BLaER1 treated with 17β-estradiol and CSF1 and Interleukin-3, amounts not matched to agents 10 nM and 100 nM (cell line): Measurements from ENCODE around the gene AGTR1.

Source experiments
- H3K27ac ChIP-seq, 11 experiments: shearing (Covaris generic); formaldehyde crosslinking; 2 replicates each; pipeline ENCODE4 v1.8.1; 2022
- H3K27me3 ChIP-seq, 11 experiments: shearing (Covaris generic); formaldehyde crosslinking; 2 replicates each; pipeline ENCODE4 v1.8.1; 2022
- H3K36me3 ChIP-seq, 11 experiments: shearing (Covaris generic); formaldehyde crosslinking; 2 replicates each; pipeline ENCODE4 v1.8.1; 2022
- H3K4me1 ChIP-seq, 10 experiments: shearing (Covaris generic); formaldehyde crosslinking; 2 replicates each; pipeline ENCODE4 v1.8.1; 2022
- H3K4me2 ChIP-seq, 11 experiments: shearing (Covaris generic); formaldehyde crosslinking; 2 replicates each; pipeline ENCODE4 v1.8.1; 2022
- H3K4me3 ChIP-seq, 10 experiments: shearing (Covaris generic); formaldehyde crosslinking; 2 replicates each; pipeline ENCODE4 v1.8.1; 2022
- H3K9ac ChIP-seq, 11 experiments: shearing (Covaris generic); formaldehyde crosslinking; 2 replicates each; pipeline ENCODE4 v1.8.1; 2022
- H3K9me3 ChIP-seq, 11 experiments: shearing (Covaris generic); formaldehyde crosslinking; replicated peaks in 1 of 11; 2 replicates each; pipeline ENCODE4 v1.8.1; 2022
- H4K20me1 ChIP-seq, 11 experiments: shearing (Covaris generic); formaldehyde crosslinking; 2 replicates each; pipeline ENCODE4 v1.8.1; 2022
- Cebpa-rat ChIP-seq, 11 experiments: shearing (Covaris generic); IDR thresholded peaks; 2 replicates each; pipeline ENCODE4 v1.8.1; 2022

The AGTR1 gene

DNA sequence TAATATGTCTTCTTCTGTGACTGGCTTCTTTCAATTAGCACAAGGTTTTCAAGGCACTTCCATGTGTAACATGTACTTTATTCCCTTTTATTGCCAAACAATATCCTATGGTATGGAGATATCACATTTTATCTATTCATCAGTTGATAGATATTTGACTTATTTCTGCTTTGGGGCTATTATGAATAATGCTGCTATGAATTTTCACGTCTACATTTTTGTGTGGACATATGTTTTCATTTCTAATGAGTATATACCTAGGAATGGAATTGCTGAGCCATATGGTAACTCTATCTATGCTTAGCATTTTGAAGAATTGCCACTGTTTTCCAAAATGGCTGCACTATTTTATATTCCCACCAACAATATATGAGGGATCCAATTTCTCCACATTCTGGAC lies 3.6 kb upstream of the AGTR1 start:
- Histone ChIP-seq H3K4me3 (no peak overlapping the region), H3K9me3 (peaks cover 0 to 11% (median 8%) of the 10 kb centered on the region in 11 experiments; a peak in 13 of 22 replicates), H3K9ac (no peak overlapping the region), H3K27me3 (no peaks in the 10 kb centered on the region), H3K4me2 (no peak overlapping the region), H3K4me1 (no peaks in the 10 kb centered on the region), H3K36me3 (no peaks in the 10 kb centered on the region), H3K27ac (no peak overlapping the region), H4K20me1 (no peaks in the 10 kb centered on the region)
- no peak for TF ChIP-seq Cebpa-rat (IDR thresholded peaks at IDR 0.05)

- Histone ChIP-seq H3K9me3 (peaks cover 0 to 11% (median 8%) of the 10 kb centered on the region in 11 experiments; a peak in 13 of 22 replicates), H3K27ac (no peak overlapping the region), H3K9ac (no peak overlapping the region), H3K4me2 (no peak overlapping the region), H3K27me3 (no peaks in the 10 kb centered on the region), H4K20me1 (no peaks in the 10 kb centered on the region), H3K36me3 (no peaks in the 10 kb centered on the region), H3K4me1 (no peaks in the 10 kb centered on the region), H3K4me3 (no peak overlapping the region)
- no peak for TF ChIP-seq Cebpa-rat (IDR thresholded peaks at IDR 0.05)
Measured at GRCh38 chr3:148698190-148698810, 597 bp downstream of the AGTR1 start.

GRCh38 chr3:148705314-148705713 lies 7.6 kb downstream of the AGTR1 start:
- H3K4me3 ChIP-seq: no peak overlapping the region
- H3K9ac ChIP-seq: no peak overlapping the region
- H3K27ac ChIP-seq: no peak overlapping the region
- no peaks in the 10 kb centered on the region for H3K36me3 ChIP-seq
- H3K4me1 ChIP-seq: peaks cover 0 to 10% (median 8%) of the 10 kb centered on the region in 10 experiments; a peak in 12 of 20 replicates
- TF ChIP-seq Cebpa-rat (IDR thresholded peaks at IDR 0.05): no peak
- no peak overlapping the region for H3K4me2 ChIP-seq
- no peaks in the 10 kb centered on the region for H3K27me3 ChIP-seq
- H3K9me3 ChIP-seq: no peaks in the 10 kb centered on the region
- no peaks in the 10 kb centered on the region for H4K20me1 ChIP-seq

GRCh38 chr3:148707601-148708380 lies 10.1 kb downstream of the AGTR1 start:
- no peaks in the 10 kb centered on the region for H3K36me3 ChIP-seq
- no peak overlapping the region for H3K9ac ChIP-seq
- peaks cover 0 to 10% (median 8%) of the 10 kb centered on the region in 10 experiments; a peak in 12 of 20 replicates for H3K4me1 ChIP-seq
- no peaks in the 10 kb centered on the region for H4K20me1 ChIP-seq
- TF ChIP-seq Cebpa-rat (IDR thresholded peaks at IDR 0.05): no peak
- no peaks in the 10 kb centered on the region for H3K9me3 ChIP-seq
- no peak overlapping the region for H3K27ac ChIP-seq
- H3K4me3 ChIP-seq: no peak overlapping the region
- H3K4me2 ChIP-seq: peak overlapping the region in 10 of 11 experiments; percentile 11 to 60 (median 23); a peak in 11 of 22 replicates
- H3K27me3 ChIP-seq: no peaks in the 10 kb centered on the region

- no peak for TF ChIP-seq Cebpa-rat (IDR thresholded peaks at IDR 0.05)
- Histone ChIP-seq H3K27ac (peak overlapping the region in 1 of 11 experiments; percentile 8; a peak in 1 of 22 replicates), H4K20me1 (no peaks in the 10 kb centered on the region), H3K36me3 (no peaks in the 10 kb centered on the region), H3K9me3 (no peaks in the 10 kb centered on the region), H3K9ac (no peak overlapping the region), H3K4me1 (peaks cover 0 to 10% (median 8%) of the 10 kb centered on the region in 10 experiments; a peak in 12 of 20 replicates), H3K27me3 (no peaks in the 10 kb centered on the region), H3K4me3 (no peak overlapping the region), H3K4me2 (peak overlapping the region in 7 of 11 experiments; percentile 13 to 35 (median 22); a peak in 4 of 22 replicates)
Measured at GRCh38 chr3:148708409-148708808, 10.7 kb downstream of the AGTR1 start.

DNA sequence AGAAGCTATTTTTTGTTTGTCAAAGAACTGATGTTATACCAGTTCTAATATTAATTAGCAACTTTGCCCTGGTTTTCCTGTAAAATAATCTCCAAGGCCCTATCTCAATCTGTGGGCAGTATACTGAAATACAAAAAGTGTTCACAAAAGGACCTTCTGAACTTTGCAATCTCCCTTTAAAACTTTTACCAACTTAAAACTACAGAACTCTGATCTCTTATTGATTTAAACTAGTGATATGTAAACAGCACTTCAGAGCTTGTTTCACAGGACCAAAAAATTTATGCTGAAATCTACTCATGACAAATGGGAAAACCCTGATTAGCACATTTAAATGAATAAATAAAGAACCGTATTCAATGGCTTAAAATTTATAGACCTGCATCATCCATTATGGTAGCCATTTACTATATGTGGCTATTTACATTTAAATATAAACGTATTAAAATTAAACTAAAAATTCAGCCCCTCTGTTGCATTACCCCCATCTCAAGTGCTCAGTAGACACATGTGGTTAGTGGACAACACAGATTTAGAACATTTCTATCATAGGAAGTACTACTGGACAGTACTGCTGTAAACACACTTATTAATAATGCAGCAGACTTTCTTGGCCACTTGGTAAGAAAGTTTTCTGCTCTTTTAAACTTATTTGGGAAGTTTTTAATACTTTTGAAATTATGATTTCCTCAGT lies 12.0 kb downstream of the AGTR1 start:
- no peak overlapping the region for H3K9ac ChIP-seq

DNA sequence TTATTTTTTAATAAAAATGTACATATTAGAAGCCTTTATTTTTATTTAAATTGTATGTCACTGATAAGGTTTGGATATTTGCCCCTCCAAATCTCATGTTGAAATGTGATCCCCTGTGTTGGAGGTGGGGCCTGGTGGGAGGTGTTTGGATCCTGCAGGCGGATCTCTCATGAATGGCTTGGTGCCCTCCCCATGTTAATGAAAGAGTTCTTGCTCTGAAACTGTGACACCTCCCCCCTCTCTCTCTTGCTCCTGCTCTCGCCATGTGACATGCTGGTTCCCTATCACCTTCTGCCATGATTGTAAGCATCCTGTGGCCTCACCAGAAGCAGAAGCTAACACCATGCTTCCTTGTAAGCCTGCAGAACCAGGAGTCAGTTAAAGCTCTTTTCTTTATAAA lies 13.0 kb downstream of the AGTR1 start:
- peaks cover 0 to 10% (median 8%) of the 10 kb centered on the region in 10 experiments; a peak in 12 of 20 replicates for H3K4me1 ChIP-seq
- no peak overlapping the region for H3K27ac ChIP-seq
- no peaks in the 10 kb centered on the region for H3K36me3 ChIP-seq
- no peaks in the 10 kb centered on the region for H3K9me3 ChIP-seq
- no peaks in the 10 kb centered on the region for H4K20me1 ChIP-seq
- no peak overlapping the region for H3K4me2 ChIP-seq
- no peak for TF ChIP-seq Cebpa-rat (IDR thresholded peaks at IDR 0.05)
- H3K4me3 ChIP-seq: no peak overlapping the region
- no peak overlapping the region for H3K9ac ChIP-seq
- no peaks in the 10 kb centered on the region for H3K27me3 ChIP-seq

More for the DNA sequence above, 12.0 kb downstream of the AGTR1 start:
- H3K36me3 ChIP-seq: no peaks in the 10 kb centered on the region
- H3K9me3 ChIP-seq: no peaks in the 10 kb centered on the region
- H4K20me1 ChIP-seq: no peaks in the 10 kb centered on the region
- no peak for TF ChIP-seq Cebpa-rat (IDR thresholded peaks at IDR 0.05)
- no peaks in the 10 kb centered on the region for H3K27me3 ChIP-seq
- peaks cover 0 to 10% (median 8%) of the 10 kb centered on the region in 10 experiments; a peak in 12 of 20 replicates for H3K4me1 ChIP-seq
- H3K4me3 ChIP-seq: no peak overlapping the region
- no peak overlapping the region for H3K4me2 ChIP-seq
- no peak overlapping the region for H3K27ac ChIP-seq

- H3K4me1 ChIP-seq: peaks cover 0 to 10% (median 8%) of the 10 kb centered on the region in 10 experiments; a peak in 12 of 20 replicates
- no peaks in the 10 kb centered on the region for H3K9me3 ChIP-seq
- no peak overlapping the region for H3K9ac ChIP-seq
- no peaks in the 10 kb centered on the region for H3K27me3 ChIP-seq
- H3K36me3 ChIP-seq: no peaks in the 10 kb centered on the region
- H3K4me3 ChIP-seq: no peak overlapping the region
- no peak overlapping the region for H3K4me2 ChIP-seq
- no peak for TF ChIP-seq Cebpa-rat (IDR thresholded peaks at IDR 0.05)
- H4K20me1 ChIP-seq: no peaks in the 10 kb centered on the region
- H3K27ac ChIP-seq: no peak overlapping the region
Measured at GRCh38 chr3:148711981-148712666, 14.4 kb downstream of the AGTR1 start.

- TF ChIP-seq Cebpa-rat (IDR thresholded peaks at IDR 0.05): no peak
- H3K9ac ChIP-seq: no peak overlapping the region
- no peaks in the 10 kb centered on the region for H3K27me3 ChIP-seq
- no peak overlapping the region for H3K4me3 ChIP-seq
- no peaks in the 10 kb centered on the region for H3K36me3 ChIP-seq
- H3K9me3 ChIP-seq: no peaks in the 10 kb centered on the region
- H3K4me2 ChIP-seq: no peak overlapping the region
- no peaks in the 10 kb centered on the region for H4K20me1 ChIP-seq
- no peak overlapping the region for H3K27ac ChIP-seq
- no peaks in the 10 kb centered on the region for H3K4me1 ChIP-seq
Measured at GRCh38 chr3:148714521-148714920, 16.8 kb downstream of the AGTR1 start.
